ENCODE measurements around the gene TMEM218. TPM values are rescaled to one million over a fixed set of nuclear protein-coding genes. Genes with fewer than 3 reads are reported as not detected.
A peak's percentile ranks its signal among the peaks of the same experiment; 100 is the strongest.

TMEM218 gene
- total RNA-seq (1 to 10 TPM; 3.9 to 4.4 TPM), total RNA-seq (2.5 to 28.8 (median 14.4) reads per million in 172 experiments)
- polyA plus RNA-seq (2013, experiment 1 of 2) = 22.6 TPM
- polyA plus RNA-seq (2013, experiment 2 of 2) = 20.3 TPM

DNA sequence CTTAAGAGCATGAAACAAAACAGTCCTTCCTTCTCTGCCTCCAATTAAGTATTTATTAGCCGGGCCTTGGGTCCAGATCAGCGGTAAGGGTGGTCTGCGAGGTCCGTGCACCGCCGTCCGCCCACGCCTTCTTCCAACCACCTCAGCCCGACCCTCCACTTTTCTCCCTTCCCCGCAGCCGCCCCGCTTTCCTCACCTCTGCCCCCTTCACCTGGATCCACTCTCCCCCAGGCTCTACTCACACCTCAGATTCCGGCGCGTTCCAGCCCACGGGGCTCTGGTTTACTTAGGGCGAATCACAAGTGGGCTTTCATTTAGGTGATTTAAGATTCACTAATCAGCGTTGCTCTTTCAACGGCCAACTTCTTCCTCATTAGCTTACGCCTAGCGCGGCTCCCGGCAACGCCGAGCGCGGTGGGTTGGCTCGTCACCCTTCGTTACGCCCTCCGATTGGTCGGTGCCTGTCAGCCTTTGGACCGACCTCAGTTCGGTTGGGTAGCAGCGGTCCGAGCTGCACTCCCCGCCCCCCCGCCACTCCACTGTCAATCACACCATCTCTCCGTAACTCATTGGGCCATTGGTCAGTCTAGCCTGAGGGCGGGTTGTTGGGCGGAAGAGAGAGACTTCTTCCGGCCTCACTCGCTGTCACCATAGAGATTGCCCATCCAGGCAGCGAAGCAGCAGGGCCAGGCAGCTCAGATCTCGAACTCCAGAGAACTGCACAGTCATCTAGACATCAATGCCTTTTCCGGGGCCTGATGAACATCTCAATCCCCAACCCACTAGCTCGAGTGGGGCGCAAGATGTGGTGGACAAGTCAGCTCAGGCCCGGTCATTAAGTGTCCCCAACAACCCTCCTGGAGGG is at the start of gene TMEM218:
Gene TMEM218 (minus strand): TSS at position 284 of the 865 bp plus-strand sequence. CDS start 9,385 bp downstream, outside the sequence.
- Mint-ChIP-seq H3K36me3 (ENCODE audit: low read depth) (peaks cover 5% of the 10 kb centered on the region), H3K9me3 (peaks cover 3% of the 10 kb centered on the region), H3K27ac (peak within 1 kb of the TSS; percentile 84), H3K4me1 (ENCODE audit: low read depth) (peaks cover 26% of the 10 kb centered on the region), H3K4me3 (peak within 1 kb of the TSS; percentile 97), H3K27me3 (no peaks in the 10 kb centered on the region)
- TF ChIP-seq CTCF (IDR thresholded peaks at IDR 0.05) = no peak
- DNase-seq = peak; percentile 89 to 99 (median 92)
- peak; percentile 94 for ATAC-seq (ENCODE audit: poor library complexity)
- Histone ChIP-seq H3K4me3 (ENCODE audit: low read length) (peak within 1 kb of the TSS; percentile 90), H3K36me3 (ENCODE audit: insufficient read depth, low read length) (no peaks in the 10 kb centered on the region), H3K4me1 (ENCODE audit: insufficient read depth, low read length) (peaks cover 16% of the 10 kb centered on the region), H3K9me3 (ENCODE audit: control insufficient read depth in 1 of 2, insufficient read depth in 1 of 2, low read length in 2 of 2) (peaks cover 0 to 4% of the 10 kb centered on the region in 2 experiments), H3K27me3 (ENCODE audit: control insufficient read depth in 1 of 2, insufficient read depth in 2 of 2, low read length in 2 of 2) (no peaks in the 10 kb centered on the region), H3K27ac (ENCODE audit: low read depth in 1 of 2, low read length in 2 of 2) (peak within 1 kb of the TSS; percentile 29 to 77)
- ChIA-PET POLR2A (interaction anchor here (0.7 to 3.1 kb wide), 15 partner anchors 9 to 776 kb away, joined by 3 to 18 read pairs (median 4); partner anchors contain the start of genes CCDC15, HYLS1, MSANTD2 and SIAE), CTCF (interaction anchor here (1.4 to 2.1 kb wide), 2 partner anchors 13 to 31 kb away, joined by 4 to 6 read pairs; no protein-coding TSS in a partner anchor)
- intact Hi-C loops (cut with DNase I, micrococcal nuclease) = loop anchor here in 1 of 2 experiments (1.0 to 10.0 kb wide), 9 partner anchors 157 to 786 kb away; partner anchors contain the start of genes CCDC15, CHEK1, EI24 and SIAE

- H3K4me1 Mint-ChIP-seq (ENCODE audit: low read depth) = no peaks in the 10 kb centered on the region
- Histone ChIP-seq H3K9me3 (ENCODE audit: control insufficient read depth in 1 of 2, insufficient read depth in 1 of 2, low read length in 2 of 2) (no peaks in the 10 kb centered on the region), H3K27me3 (ENCODE audit: control insufficient read depth in 1 of 2, insufficient read depth in 2 of 2, low read length in 2 of 2) (peaks cover 11 to 17% of the 10 kb centered on the region in 2 experiments), H3K36me3 (ENCODE audit: insufficient read depth, low read length) (no peaks in the 10 kb centered on the region), H3K27ac (ENCODE audit: low read depth in 1 of 2, low read length in 2 of 2) (no peak overlapping the region), H3K4me1 (ENCODE audit: insufficient read depth, low read length) (no peaks in the 10 kb centered on the region), H3K4me3 (ENCODE audit: low read length) (no peak overlapping the region)
- H3K27me3 Mint-ChIP-seq = peaks cover 62% of the 10 kb centered on the region
- ChIA-PET POLR2A (no interaction called here), CTCF (no interaction called here)
- no peak overlapping the region for H3K4me3 Mint-ChIP-seq
- H3K36me3 Mint-ChIP-seq (ENCODE audit: low read depth) = no peaks in the 10 kb centered on the region
- ATAC-seq (ENCODE audit: poor library complexity) (no peak), DNase-seq (no peak)
- H3K27ac Mint-ChIP-seq = no peak overlapping the region
- H3K9me3 Mint-ChIP-seq = no peaks in the 10 kb centered on the region
- no peak for TF ChIP-seq CTCF (IDR thresholded peaks at IDR 0.05)
- intact Hi-C loops (cut with DNase I, micrococcal nuclease) = no loop called here
These were observed 46.7 kb upstream of the TMEM218 start for GRCh38 chr11:125157953-125158680.

DNA sequence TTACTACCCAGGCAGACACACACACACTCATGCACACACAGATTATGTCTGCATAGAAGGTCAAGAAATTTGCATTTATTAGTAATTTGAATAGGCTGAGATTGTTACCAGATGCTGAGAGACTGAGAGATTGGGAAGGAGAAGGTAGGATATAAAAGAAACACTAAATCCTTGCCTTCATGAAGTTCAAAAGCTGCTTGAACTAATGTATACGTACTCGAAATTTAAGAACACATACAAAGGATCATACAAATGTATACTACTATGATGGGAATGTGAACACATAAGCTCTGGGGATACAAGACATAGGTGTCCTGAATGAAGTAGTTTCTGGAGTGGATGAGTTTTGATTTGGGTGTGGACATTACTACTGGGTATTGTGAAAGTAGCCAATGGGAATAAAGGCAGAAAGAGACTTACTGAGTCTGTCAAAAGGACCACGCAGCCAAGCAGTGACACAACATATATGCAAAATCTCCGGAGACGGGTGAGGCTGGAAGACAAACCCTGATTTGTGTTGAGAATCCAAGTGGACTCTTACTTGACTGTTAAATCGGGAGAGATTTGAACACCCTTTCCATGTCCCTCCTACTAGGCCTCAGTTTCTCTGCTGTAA is 45.8 kb upstream of the TMEM218 start:
- Histone ChIP-seq H3K36me3 (ENCODE audit: insufficient read depth, low read length) (no peaks in the 10 kb centered on the region), H3K27ac (ENCODE audit: low read depth in 1 of 2, low read length in 2 of 2) (no peak overlapping the region), H3K27me3 (ENCODE audit: control insufficient read depth in 1 of 2, insufficient read depth in 2 of 2, low read length in 2 of 2) (peaks cover 10 to 17% of the 10 kb centered on the region in 2 experiments), H3K9me3 (ENCODE audit: control insufficient read depth in 1 of 2, insufficient read depth in 1 of 2, low read length in 2 of 2) (no peaks in the 10 kb centered on the region), H3K4me3 (ENCODE audit: low read length) (no peak overlapping the region), H3K4me1 (ENCODE audit: insufficient read depth, low read length) (no peaks in the 10 kb centered on the region)
- Mint-ChIP-seq H3K27me3 (peaks cover 56% of the 10 kb centered on the region), H3K9me3 (no peaks in the 10 kb centered on the region), H3K4me3 (no peak overlapping the region), H3K36me3 (ENCODE audit: low read depth) (no peaks in the 10 kb centered on the region), H3K27ac (no peak overlapping the region), H3K4me1 (ENCODE audit: low read depth) (no peaks in the 10 kb centered on the region)
- intact Hi-C loops (cut with DNase I, micrococcal nuclease) = no loop called here
- TF ChIP-seq CTCF (IDR thresholded peaks at IDR 0.05) = no peak
- CTCF ChIA-PET = no interaction called here
- no peak for DNase-seq
- POLR2A ChIA-PET = no interaction called here
- ATAC-seq (ENCODE audit: poor library complexity) = no peak

All from CD4-positive, alpha-beta T cell (primary cell).